HL-60/S4 treated with retinoic acid at 250 ng/mL for 4 days and 3 days (cell line): ENCODE measurements around the gene SCYGR1.
"Not testable (repeated sequence)": the region's sequence is repeated elsewhere in the genome, so short reads cannot be mapped to it uniquely, and the experiment has no call there.

Source experiments
- in situ Hi-C: fragments of 300-500 bp; cut with MboI; formaldehyde crosslinking; loops from 2 replicates; pipeline ENCODE4 v1.7.0; 2022; ENCODE audit warnings: low sequenced_read_pairs

Gene SCYGR1, protein sequence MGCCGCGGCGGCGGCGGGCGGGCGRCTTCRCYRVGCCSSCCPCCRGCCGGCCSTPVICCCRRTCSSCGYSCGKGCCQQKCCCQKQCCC

DNA sequence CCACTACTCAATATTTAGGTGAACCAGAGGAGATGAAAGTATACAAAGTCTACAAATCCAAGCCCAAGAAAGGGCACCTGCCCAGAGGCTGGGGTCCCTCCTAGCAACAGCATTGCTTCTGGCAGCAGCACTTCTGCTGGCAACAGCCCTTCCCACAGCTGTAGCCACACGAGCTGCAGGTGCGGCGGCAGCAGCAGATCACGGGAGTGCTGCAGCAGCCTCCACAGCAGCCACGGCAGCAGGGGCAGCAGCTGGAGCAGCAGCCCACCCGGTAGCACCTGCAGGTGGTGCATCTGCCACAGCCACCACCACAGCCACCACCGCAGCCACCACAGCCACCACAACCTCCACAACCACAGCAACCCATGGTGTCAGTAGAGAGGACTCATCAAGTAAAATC lies at the start of gene SCYGR1:
Gene SCYGR1, minus strand, starts transcription at position 367 of the 400 bp plus-strand sequence. Its CDS starts 0 bp downstream, at position 367.
- in situ Hi-C loops, result not testable (repeated sequence)

DNA sequence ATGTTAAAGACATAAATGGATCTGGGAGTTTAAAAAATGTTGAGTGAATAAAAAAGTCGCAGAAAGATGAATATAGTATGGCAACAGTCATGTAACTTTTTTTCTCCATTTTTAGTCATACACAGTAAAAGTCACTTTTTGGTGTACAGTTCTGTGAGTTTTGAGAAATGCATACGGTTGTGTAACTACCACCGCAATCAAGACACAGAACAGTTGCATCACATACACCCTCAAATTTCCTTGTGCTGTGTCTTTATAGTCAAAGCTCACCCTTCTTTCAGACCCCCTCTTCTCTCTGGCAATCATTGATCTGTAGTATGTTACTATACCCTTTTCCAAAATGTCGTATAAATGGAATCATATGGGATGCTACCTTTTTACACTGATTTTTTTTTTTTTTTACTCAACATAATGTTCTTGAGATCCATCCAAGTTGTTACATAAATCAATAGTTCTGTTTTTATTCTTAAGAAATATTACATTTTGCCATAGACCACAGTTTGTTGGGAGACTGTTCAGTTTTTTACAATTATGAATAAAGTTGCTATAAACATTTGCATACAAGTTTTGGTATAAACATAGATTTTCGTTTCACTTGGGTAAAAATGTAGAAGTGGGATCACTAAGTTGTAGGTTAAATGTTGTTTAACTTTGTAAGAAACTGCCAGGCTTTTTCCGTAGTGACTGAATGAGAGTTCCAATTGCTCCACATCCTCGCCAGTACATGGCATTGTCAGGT lies 48.9 kb upstream of the SCYGR1 start:
- in situ Hi-C loops, result no loop called here

DNA sequence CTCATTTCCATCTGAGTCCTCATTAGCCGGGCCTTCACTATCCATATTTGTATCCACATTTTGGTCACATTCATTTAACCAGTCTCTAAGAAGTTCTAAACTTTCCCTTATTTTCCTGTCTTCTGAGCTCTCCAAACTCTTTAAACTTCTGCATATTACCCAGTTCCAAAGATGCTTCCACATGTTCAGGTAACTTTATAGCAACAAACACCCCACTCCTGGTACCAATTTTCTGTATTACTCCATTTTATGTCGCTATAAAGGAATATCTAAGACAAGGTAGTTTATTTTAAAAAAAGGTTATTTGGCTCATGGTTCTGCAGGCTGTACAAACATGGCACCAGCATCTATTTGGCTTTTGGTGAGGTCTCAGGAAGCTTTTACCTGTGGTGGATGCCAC lies 45.4 kb upstream of the SCYGR1 start:
- in situ Hi-C loops, result no loop called here

DNA sequence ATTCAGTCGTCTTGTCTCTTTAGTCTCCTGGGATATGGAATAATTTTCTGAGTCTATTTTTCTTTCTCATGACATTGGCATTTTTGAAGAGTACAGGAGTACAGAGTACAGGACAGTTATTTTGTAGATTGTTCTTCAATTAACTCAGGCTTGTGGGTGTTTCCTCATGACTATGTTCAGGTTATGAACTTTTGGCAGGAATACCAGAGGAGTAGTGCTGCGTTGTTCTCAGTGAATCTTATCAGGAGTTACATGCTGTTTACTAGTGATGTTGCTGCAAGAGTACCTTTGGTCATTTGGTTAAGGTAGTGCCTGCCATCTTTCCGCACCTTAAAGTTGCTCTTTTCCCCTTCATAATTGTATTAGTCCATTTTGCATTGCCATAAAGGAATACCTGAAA lies 42.9 kb upstream of the SCYGR1 start:
- in situ Hi-C loops, result no loop called here

DNA sequence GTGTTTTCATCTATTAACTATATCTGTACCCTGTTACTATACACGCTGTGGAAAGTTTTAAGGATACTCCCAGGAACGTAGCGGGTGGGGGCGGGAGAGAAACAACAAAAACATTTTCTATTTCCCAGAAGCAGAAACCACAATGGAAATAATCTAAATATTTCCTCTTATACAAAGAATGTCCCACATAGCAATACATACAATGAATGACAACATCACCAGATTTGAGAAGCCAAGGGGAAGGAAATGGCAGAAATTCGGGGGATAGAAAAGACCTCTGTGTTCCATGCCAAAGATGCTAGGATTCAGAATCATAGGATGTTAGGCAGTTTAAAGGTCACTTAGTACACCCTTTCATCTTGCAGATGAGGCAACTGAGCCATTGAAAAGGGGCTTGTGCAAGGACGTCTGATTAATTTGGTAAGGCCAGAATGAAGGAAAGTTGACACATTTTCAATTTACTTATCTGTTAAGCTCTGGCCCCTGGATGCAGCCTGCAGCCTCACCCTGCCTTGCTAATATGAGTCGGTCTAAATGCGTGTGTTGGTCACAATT lies 41.1 kb upstream of the SCYGR1 start:
- in situ Hi-C loops, result no loop called here

DNA sequence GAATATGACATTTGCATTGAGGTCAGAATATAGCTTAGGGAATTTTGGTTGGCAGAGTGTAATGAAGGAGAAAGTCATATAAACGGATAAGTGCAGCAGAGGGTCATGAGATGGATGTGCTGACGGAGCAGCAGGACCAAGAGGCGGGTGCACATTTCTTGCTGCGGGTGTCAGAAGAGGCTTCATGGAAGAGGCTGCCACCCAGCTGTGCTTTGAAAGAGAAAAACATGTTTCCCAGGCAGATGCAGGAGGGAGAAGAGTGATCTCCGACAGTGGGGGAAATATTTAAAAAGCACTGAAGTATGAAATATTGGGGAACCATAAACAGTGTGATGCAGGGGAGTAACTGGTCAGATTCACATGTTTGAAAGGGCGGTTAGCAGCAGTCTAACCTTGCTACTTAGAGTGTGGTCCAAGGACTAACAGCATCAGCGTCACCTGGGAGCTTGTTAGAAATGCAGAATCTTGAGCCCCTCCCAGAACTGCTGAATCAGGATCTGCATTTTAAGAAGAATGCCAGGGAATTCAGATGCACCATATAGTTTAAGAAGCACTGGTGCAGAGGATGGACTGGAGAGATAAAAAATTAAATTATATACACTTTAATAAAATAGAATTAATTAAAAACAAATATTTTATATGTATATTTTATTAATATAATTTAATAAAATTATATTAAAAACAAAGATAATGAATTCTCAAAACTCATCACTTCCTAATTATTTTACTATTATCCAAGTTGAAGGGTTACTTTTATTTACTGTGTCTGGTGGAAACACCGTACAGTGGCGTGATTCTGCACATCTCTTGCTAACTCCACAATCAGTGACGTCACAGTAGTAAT lies 36.1 kb upstream of the SCYGR1 start:
- in situ Hi-C loops, result no loop called here

DNA sequence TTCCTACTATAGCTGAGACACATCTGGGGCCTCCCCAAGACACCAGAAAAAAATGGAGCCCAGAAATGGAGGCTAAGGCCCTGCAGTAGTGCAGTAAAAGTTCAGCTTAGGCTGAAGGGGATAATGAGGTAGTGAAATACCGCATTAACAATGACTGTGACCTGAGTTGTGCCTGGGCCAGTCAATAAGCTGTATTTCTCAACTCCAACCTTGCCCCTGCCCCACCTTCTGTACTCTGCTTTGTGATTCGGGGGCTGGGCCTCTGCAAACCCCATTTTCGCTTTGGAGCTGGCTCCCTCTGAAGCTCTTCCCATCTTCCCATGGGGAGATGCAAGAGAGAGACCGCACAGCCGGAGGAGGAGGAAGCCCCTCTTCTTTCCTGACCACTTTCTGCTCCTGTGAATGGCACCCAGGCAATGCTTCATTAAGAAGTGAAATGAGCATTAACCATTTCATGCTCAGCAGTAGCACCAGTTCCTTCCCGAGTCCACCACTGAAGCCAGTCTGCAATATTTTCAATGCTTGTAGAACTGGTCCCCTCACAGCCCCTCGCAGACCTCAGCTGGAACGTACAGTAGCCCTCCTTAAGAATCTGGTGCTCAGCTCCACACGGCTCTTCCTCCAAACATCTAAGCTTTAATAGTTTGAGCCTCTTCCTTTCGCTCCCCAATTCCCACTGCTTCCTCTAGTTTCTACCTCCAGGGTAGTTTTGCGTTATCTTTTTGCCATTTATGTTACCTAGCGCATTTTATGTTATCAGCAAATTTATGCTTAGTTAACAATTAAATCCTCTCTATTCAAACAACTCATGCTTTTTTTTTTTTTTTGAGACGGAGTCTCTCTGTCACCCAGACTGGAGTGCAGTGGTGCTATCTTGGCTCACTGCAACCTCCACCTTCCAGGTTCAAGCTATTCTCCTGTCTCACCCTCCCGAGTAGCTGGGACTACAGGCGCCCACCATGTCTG lies 32.6 kb upstream of the SCYGR1 start:
- in situ Hi-C loops, result no loop called here

DNA sequence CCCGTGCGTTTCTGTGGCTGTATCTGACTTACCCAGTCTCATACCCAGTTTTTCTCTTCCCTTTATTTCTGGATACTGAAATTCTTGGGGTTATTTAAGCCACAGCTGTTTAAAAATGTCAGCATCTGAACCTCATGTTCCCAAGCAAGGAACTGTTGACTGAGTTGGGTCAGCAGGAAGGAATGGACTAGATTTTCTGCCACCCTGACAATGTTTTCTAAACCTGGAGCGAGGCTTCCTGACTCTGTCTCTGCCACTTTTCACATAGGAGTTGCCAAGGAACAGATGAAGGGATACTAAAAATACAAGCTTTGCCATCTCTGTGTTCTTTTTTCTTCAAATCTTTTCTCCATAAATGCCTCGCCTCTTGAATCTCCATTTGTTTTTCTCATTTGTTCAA lies 29.0 kb upstream of the SCYGR1 start:
- in situ Hi-C loops, result no loop called here

DNA sequence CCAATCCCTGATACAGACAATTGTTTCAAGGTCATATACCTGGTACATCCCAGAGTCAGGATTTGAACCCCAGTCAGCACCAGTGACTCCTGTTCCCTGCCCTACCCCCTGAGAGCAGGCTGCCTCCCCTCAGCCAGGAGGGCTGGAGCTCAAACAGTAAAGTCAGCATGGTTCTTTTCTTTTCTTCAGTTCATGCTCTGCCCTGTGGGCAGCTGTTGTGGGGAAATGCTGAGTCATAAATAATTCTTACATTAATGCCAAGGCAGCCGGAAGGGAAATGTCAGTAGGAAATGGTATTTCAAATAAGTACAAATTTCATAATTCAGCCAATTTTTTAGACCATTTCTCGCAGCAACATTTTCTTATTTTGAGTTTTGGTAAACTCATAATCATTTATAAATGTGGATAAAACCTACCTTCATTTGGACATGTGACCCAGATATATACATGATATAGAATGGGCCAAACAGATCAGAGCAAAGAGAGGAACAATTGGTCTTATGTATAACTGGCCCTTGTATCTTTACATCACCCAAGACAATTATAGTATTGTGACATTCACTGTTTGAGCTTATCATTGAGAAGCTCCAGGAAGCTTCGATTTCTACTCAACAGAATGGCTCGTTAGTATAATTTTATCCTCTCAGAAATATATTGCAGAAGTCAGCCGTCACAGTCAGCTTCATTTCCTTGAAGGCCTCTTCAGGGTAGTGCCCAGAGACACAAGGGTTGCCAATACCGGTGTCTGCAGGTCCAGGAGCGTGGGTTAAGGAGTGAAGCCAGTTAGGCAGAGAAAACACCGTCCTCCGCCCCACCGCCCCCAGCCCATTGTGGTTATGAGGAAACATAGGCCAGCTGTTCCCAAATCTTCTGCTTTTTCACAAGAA lies 28.0 kb upstream of the SCYGR1 start:
- in situ Hi-C loops, result no loop called here

DNA sequence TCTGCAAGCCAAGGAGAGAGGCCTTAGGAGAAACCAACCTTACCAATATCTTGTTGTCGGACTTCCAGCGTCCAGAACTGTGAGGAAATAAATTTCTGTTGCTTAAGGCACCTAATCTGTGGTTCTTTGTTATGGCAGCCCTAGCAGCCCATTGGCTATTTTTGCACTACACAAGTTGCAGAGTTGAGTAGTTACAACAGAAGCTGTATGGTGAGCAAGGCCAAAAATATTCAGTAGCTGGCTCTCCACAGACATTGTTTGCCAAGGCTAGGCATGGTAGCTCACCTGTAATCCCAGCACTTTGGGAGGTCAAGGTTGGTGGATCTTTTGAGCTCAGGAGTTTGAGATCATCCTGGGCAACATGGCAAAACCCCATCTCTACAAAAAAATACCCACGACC lies 27.1 kb upstream of the SCYGR1 start:
- in situ Hi-C loops, result no loop called here

DNA sequence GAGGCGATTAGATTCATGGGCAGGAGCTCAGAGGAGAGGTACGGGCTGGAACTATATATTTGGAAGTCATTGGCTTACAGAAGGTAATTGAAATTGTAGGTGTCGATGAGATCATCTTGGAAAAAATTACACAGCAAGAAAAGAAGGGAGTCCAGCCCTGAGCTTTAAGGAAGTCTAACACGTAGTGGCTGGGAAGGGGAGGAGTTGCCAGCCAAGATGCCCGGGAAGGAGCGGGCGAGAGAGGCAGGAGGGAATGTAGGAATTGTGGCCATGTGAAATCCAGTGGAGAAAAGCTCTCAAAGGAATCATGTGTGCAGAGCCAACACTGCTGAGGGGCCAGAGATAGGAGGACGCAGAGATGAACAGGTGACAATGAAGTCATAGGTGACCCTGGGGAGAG lies 25.6 kb upstream of the SCYGR1 start:
- in situ Hi-C loops, result no loop called here

DNA sequence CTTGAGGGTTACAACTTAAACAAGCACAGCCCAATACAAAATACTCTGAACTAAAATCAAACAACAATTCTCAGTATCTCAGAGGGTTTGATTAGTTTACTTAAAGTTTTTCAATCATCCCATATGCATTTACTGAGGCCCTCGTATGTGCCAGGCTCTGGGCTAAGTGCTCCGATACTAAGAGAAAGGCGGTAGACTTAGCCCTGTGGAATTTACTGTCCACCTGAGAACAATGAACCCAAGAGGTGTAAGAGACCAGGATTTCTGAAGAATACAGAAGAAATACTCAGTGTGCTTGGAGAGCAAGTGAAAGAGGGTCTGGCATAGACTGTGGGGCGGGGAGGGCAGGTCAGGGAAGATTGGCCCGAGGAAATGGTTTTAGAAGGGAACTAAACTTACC lies 25.1 kb upstream of the SCYGR1 start:
- in situ Hi-C loops, result no loop called here

DNA sequence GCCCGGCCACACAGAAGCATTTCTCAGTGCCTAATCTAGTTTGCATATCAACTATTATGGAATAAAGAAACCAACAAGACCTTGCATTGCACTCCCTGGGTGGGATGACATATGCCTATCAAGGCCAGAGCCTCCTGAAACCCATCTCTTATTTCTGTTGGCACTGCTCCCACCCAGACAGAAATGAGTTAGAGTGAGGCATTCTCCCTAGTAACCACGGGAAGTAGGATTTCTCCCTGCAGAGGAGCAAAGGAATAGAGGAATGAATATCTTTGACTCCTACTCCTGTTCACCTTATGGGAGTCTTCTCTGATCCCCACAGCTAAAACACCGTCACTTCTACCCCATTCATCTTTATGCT lies 24.2 kb upstream of the SCYGR1 start:
- in situ Hi-C loops, result no loop called here

DNA sequence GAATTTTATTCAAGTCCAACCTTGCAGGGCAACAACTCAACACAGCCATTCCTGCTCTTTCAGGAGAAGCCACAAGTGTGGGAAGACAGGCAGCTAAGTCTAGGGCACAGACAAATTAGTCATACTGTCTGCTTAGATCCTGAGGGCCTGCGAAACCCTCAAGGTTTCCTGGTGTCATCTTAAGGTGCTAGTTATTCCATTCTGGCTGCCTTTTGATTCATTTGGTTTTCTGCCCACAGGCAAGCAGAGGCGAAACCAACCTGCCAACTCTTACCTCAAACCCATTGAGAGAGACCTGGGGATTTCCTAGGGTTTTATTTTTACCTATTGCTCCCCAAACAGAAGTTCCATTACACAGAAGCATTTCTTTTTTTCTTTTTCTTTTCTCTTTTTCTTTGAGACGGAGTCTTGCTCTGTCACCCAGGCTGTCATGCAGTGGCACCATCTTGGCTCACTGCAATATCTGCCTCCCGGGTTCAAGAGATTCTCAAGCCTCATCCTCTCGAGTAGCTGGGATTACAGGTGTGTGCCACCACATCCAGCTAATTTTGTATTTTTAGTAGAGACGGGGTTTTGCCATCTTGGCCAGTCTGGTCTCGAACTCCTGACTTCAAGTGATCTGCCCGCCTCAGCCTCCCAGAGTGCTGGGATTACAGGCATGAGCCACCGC lies 23.7 kb upstream of the SCYGR1 start:
- in situ Hi-C loops, result no loop called here

DNA sequence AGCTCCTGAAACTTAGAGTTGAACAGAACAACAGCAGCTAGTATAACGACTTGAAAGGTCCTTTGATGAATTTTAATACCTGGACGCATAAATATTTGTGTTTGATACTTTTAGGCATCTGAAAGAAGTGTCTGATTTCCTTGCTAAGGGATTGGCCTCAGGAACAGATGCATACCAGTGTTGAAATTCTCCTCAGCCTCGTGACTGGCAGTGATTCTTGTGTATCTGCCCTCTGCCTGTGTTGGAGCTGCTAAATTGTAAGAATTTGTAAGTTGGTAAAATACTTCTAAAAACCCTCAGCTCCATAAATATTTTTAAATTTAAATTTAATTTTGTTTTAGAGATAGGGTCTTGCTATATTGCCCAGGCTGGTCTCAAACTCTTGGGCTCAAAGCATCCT lies 22.4 kb upstream of the SCYGR1 start:
- in situ Hi-C loops, result no loop called here

DNA sequence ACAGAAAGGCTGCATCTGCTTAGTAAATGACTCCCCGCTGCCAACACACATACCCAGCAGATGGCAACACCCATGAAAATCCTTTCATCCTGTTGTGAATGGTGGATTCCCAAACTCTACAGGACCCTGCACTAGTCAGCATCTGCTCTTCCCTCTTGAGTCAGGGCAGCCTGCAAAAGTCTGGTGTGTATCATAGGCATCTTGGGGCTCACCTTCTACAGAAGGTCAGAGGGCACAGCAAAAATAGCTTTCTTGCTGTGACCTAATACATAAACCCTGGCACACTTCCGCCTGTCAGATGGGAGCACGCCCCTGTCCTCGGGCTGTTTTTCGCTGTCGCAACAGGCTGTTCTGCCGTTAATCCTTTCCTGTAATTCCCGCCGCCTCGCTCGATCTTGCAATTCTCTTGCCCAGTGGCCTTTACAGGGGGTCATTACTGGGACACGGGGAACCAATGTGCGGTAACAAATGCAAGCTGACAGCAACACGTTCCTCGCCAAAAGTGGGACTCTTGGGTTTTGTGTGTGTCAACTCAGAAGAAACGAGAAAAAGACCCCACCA lies 19.9 kb upstream of the SCYGR1 start:
- in situ Hi-C loops, result no loop called here

DNA sequence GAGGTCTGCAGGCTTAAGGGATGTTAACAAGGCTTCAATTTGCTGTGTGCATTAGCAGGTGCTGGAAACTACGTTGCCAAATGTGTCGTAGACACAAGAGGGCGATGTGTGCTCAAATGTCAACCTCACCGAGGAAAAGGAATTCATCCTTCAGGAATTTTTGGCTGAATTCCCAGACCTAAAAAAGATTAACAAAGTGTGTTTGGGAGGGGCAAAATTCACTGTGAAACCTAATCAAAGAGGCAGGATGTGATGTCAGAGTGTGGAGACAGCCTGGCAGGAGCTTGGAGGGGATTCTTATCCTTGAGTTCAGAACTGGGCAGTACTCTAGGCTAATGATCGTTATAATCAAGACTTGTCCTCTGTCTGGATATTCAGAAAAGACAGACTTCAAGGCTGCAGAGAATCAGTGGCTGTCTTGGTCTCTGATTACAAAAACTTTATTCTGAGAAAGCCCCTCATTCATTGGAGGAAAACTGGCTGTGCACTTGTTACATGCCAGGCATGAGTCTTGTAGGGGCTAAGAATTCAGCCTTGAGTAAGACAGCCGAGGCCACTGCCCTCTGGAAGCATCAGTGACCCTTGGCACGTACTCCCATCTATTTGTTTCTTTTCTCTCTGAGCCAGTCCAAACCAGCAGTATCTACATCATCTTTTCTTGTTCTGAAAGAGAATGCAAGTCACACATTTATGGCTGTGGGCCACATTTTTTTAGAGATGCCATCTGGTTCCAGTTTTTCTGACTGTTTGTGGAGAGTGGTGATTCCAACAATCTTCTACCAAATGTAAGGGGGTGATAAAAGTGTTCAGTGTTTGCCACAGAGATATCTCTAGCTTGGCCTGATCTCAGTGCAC lies 18.7 kb upstream of the SCYGR1 start:
- in situ Hi-C loops, result no loop called here
